Activated T-helper 1 cell treated with anti-CD3 and anti-CD28 coated beads, Interleukin-12 subunit alpha, Interleukin-12 subunit beta, Interleukin-2, Interleukin-4 antibody, amounts not matched to agents 30 ng/mL and 10 ng/mL and 1 ng/mL, durations not matched to agents 14 hours and 24 hours and 36 hours (primary cell): ENCODE data around the gene MAOA. TPM values are rescaled to one million over a fixed set of nuclear protein-coding genes. Genes with fewer than 3 reads are reported as not detected.
"Not testable (repeated sequence)": the region's sequence is repeated elsewhere in the genome, so short reads cannot be mapped to it uniquely, and the experiment has no call there.

Experiments used
- DNase-seq: peaks from one replicate; pipeline ENCODE4 v3.0.0; 2021; ENCODE audit warnings: low spot score
- H3K27ac Mint-ChIP-seq: one replicate; pipeline ENCODE4 v1.8.0; 2021; ENCODE audit warnings: mild to moderate bottlenecking, mixed read lengths
- H3K27me3 Mint-ChIP-seq: one replicate; pipeline ENCODE4 v1.8.0; 2022; ENCODE audit warnings: mild to moderate bottlenecking, moderate library complexity, mixed read lengths; ENCODE audit not compliant: insufficient read depth
- H3K36me3 Mint-ChIP-seq: one replicate; pipeline ENCODE4 v1.8.0; 2021; ENCODE audit warnings: low read depth, mixed read lengths
- H3K4me1 Mint-ChIP-seq: one replicate; pipeline ENCODE4 v1.8.0; 2021; ENCODE audit warnings: low read depth, mixed read lengths
- H3K4me3 Mint-ChIP-seq: one replicate; pipeline ENCODE4 v1.8.0; 2021; ENCODE audit warnings: mild to moderate bottlenecking, moderate library complexity, mixed read lengths
- H3K9me3 Mint-ChIP-seq: one replicate; pipeline ENCODE4 v1.8.0; 2021; ENCODE audit warnings: mixed read lengths
- intact Hi-C: fragments of 100-400 bp; cut with micrococcal nuclease; formaldehyde crosslinking; loops from one replicate; pipeline ENCODE4 v1.15.1; 2024
- total RNA-seq: library from RNA; stranded (reverse); gene quantifications from 2 replicates; pipeline ENCODE4 v1.2.3, GENCODE V29; 2022

Gene MAOA
- total RNA-seq, 1 donor from 2014 or later: 0.57 TPM

DNA sequence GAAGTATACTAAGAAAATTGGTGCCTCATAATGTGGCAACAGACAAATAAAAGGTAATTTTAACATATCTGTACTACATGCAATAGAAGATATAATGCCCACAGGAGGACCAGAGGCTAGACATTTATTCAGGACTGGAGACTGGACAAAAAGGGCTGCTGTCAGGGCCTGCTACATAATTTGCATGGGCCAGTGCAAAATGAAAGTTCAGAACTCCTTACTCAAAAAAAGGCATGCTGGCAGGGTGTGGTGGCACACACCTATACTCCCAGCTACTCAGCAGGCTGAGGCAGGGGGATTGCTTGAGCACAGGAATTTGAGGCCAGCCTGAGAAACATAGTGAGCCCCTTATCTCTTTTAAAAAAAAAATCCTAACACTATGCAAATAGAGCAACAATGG is 12.4 kb upstream of the MAOA start:
- peaks cover 1% of the 10 kb centered on the region for H3K27me3 Mint-ChIP-seq
- no peaks in the 10 kb centered on the region for H3K9me3 Mint-ChIP-seq
- no peak overlapping the region for H3K4me3 Mint-ChIP-seq
- no peaks in the 10 kb centered on the region for H3K4me1 Mint-ChIP-seq
- no peaks in the 10 kb centered on the region for H3K36me3 Mint-ChIP-seq
- H3K27ac Mint-ChIP-seq: no peak overlapping the region
- intact Hi-C loops: no loop called here
- no peak for DNase-seq

GRCh38 chrX:43644124-43644701 is 11.9 kb upstream of the MAOA start:
- DNase-seq: no peak
- peaks cover 1% of the 10 kb centered on the region for H3K27me3 Mint-ChIP-seq
- H3K27ac Mint-ChIP-seq: no peak overlapping the region
- H3K4me3 Mint-ChIP-seq: no peak overlapping the region
- H3K36me3 Mint-ChIP-seq: no peaks in the 10 kb centered on the region
- no peaks in the 10 kb centered on the region for H3K9me3 Mint-ChIP-seq
- H3K4me1 Mint-ChIP-seq: no peaks in the 10 kb centered on the region
- intact Hi-C loops: no loop called here

DNA sequence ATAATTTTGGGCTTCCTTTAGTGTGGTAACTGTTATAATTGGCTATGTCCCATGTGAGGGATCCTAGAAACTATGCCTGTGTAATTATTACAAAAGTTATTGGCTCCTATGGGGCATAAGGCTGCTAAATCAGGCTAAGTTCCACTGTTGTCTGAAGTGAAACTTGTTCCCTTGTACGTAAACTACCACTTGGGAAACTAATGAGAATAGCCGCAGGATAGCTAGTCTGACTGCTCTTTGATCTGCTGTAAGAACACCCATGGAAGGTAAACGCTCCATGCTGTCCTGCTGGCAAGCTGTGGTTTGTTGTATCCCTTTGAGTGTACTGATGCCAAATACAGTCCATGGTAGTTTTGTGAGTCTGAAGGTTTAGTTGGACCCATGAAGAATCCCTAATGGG is 9.3 kb upstream of the MAOA start:
- H3K9me3 Mint-ChIP-seq: no peaks in the 10 kb centered on the region
- DNase-seq: no peak
- H3K27ac Mint-ChIP-seq: no peak overlapping the region
- H3K4me3 Mint-ChIP-seq: no peak overlapping the region
- no peaks in the 10 kb centered on the region for H3K36me3 Mint-ChIP-seq
- H3K27me3 Mint-ChIP-seq: peaks cover 1% of the 10 kb centered on the region
- intact Hi-C loops: no loop called here
- H3K4me1 Mint-ChIP-seq: no peaks in the 10 kb centered on the region

GRCh38 chrX:43654431-43655150 is 1.5 kb upstream of the MAOA start:
- peak; percentile 79 for DNase-seq
- no peaks in the 10 kb centered on the region for H3K9me3 Mint-ChIP-seq
- peaks cover 5% of the 10 kb centered on the region for H3K4me1 Mint-ChIP-seq
- intact Hi-C loops: loop anchor here (2.0 kb wide), 1 partner anchor 1732 kb away; the partner anchor contains the start of gene CASK
- H3K4me3 Mint-ChIP-seq: peak overlapping the region; percentile 85
- no peaks in the 10 kb centered on the region for H3K27me3 Mint-ChIP-seq
- peak overlapping the region; percentile 96 for H3K27ac Mint-ChIP-seq
- no peaks in the 10 kb centered on the region for H3K36me3 Mint-ChIP-seq

- Mint-ChIP-seq H3K4me3 (peak overlapping the region; percentile 85), H3K27ac (no peak overlapping the region), H3K9me3 (no peaks in the 10 kb centered on the region), H3K4me1 (peaks cover 5% of the 10 kb centered on the region), H3K36me3 (no peaks in the 10 kb centered on the region), H3K27me3 (no peaks in the 10 kb centered on the region)
- no peak for DNase-seq
- intact Hi-C loops: loop anchor here (2.0 kb wide), 1 partner anchor 1733 kb away; the partner anchor contains the start of gene CASK
Observed at GRCh38 chrX:43655151-43656004, 721 bp upstream of the MAOA start.

DNA sequence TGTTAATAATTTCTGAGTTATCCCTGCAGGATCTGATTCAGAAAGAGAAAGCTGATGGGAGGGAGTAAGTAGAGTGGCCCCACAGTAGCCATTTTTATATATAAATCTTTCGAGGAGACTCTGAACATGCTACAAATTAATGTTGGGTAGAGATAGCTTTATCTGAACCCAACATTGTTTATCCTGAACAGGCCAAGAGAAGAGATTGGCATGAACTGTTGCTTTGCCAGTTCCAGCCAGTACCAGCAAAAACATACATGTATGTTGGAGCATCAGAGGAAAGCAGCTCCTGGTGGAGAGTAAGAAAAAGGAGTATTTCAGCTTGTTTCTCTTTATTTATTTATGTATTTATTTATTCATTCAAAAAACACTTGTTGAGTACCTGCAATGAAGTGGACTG is 1.6 kb downstream of the MAOA start:
- Mint-ChIP-seq H3K27ac (no peak overlapping the region), H3K4me3 (no peak overlapping the region)

GRCh38 chrX:43661521-43662240 is 5.6 kb downstream of the MAOA start:
- Mint-ChIP-seq H3K36me3 (no peaks in the 10 kb centered on the region), H3K27ac (no peak overlapping the region), H3K4me3 (no peak overlapping the region), H3K9me3 (no peaks in the 10 kb centered on the region), H3K27me3 (peaks cover 3% of the 10 kb centered on the region), H3K4me1 (no peaks in the 10 kb centered on the region)
- DNase-seq: no peak
- intact Hi-C loops: no loop called here

More for the DNA sequence above, 1.6 kb downstream of the MAOA start:
- H3K4me1 Mint-ChIP-seq: peaks cover 5% of the 10 kb centered on the region
- no peak for DNase-seq
- H3K36me3 Mint-ChIP-seq: no peaks in the 10 kb centered on the region
- intact Hi-C loops: no loop called here
- H3K27me3 Mint-ChIP-seq: no peaks in the 10 kb centered on the region
- H3K9me3 Mint-ChIP-seq: no peaks in the 10 kb centered on the region

- Mint-ChIP-seq H3K27me3 (peaks cover 3% of the 10 kb centered on the region), H3K4me1 (no peaks in the 10 kb centered on the region), H3K27ac (no peak overlapping the region), H3K36me3 (no peaks in the 10 kb centered on the region), H3K9me3 (no peaks in the 10 kb centered on the region), H3K4me3 (no peak overlapping the region)
- no peak for DNase-seq
- intact Hi-C loops: no loop called here
Observed at GRCh38 chrX:43663173-43663572, 7.1 kb downstream of the MAOA start.

- H3K27ac Mint-ChIP-seq: no peak overlapping the region
- no peaks in the 10 kb centered on the region for H3K36me3 Mint-ChIP-seq
- H3K4me1 Mint-ChIP-seq: no peaks in the 10 kb centered on the region
- DNase-seq: no peak
- intact Hi-C loops: no loop called here
- H3K4me3 Mint-ChIP-seq: no peak overlapping the region
- H3K27me3 Mint-ChIP-seq: peaks cover 3% of the 10 kb centered on the region
- no peaks in the 10 kb centered on the region for H3K9me3 Mint-ChIP-seq
Observed at GRCh38 chrX:43664258-43664657, 8.2 kb downstream of the MAOA start.

DNA sequence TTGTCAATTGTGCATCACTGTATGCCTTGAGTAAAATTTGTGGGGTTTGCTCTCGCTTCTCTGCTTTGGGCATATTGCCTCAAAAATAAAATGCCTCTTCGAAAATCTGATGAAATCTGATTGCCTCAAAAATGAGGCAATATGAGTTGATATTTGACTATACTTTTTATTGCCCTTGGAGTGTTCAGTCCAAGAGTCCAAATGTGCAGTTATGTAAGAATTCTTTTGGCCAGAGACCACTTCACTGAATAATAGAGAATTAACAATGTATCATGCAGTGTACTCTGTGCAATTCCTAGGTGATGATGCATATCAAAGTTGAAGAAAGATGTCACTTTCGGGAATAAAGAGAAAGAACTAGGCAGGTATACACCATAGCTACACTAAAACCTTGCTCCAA is 8.6 kb downstream of the MAOA start:
- no peaks in the 10 kb centered on the region for H3K36me3 Mint-ChIP-seq
- H3K4me3 Mint-ChIP-seq: no peak overlapping the region
- intact Hi-C loops: no loop called here
- peaks cover 3% of the 10 kb centered on the region for H3K27me3 Mint-ChIP-seq
- H3K4me1 Mint-ChIP-seq: no peaks in the 10 kb centered on the region
- DNase-seq: no peak
- no peaks in the 10 kb centered on the region for H3K9me3 Mint-ChIP-seq
- no peak overlapping the region for H3K27ac Mint-ChIP-seq

- Mint-ChIP-seq H3K36me3 (no peaks in the 10 kb centered on the region), H3K27me3 (peaks cover 3% of the 10 kb centered on the region), H3K27ac (no peak overlapping the region), H3K9me3 (no peaks in the 10 kb centered on the region), H3K4me1 (no peaks in the 10 kb centered on the region), H3K4me3 (no peak overlapping the region)
- intact Hi-C loops: no loop called here
- DNase-seq: no peak
Observed at GRCh38 chrX:43666311-43666912, 10.3 kb downstream of the MAOA start.

DNA sequence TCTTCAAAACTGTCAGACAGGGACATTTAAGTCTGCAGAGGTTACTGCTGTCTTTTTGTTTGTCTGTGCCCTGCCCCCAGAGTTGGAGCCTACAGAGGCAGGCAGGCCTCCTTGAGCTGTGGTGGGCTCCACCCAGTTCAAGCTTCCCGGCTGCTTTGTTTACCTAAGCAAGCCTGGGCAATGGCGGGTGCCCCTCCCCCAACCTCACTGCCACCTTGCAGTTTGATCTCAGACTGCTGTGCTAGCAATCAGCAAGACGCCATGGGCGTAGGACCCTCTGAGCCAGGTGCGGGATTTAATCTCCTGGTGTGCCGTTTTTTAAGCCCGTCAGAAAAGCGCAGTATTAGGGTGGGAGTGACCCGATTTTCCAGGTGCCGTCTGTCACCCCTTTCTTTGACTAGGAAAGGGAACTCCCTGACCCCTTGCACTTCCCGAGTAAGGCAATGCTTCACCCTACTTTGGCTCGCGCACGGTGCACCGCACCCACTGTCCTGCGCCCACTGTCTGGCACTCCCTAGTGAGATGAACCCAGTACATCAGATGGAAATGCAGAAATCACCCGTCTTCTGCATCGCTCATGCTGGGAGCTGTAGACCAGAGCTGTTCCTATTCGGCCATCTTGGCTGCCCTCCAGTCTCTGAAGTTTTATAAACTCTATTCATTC is 20.0 kb downstream of the MAOA start:
- H3K4me1 Mint-ChIP-seq, DNase-seq, H3K4me3 Mint-ChIP-seq, intact Hi-C loops, H3K27me3 Mint-ChIP-seq, H3K9me3 Mint-ChIP-seq, H3K36me3 Mint-ChIP-seq, H3K27ac Mint-ChIP-seq: not testable (repeated sequence)
